GM12892 (cell line): Measurements from ENCODE around the gene DNAH12.
"Not testable (repeated sequence)": the region's sequence is repeated elsewhere in the genome, so short reads cannot be mapped to it uniquely, and the experiment has no call there.

Experiments used
- DNase-seq: peaks from one replicate; pipeline ENCODE4 v3.0.0; 2011; ENCODE audit not compliant: insufficient read length
- FAIRE-seq: peaks from 2 replicates; lab custom pipeline; 2011; peaks lifted over from hg19 to GRCh38; lab: Jason Lieb, UNC
- POLR2A ChIP-seq: IDR thresholded peaks from 2 replicates; pipeline ENCODE4 v1.6.1; 2011; ENCODE audit warnings: low read depth, low read length, control low read depth
- POLR2AphosphoS5 ChIP-seq: IDR thresholded peaks from 2 replicates; pipeline ENCODE4 v1.6.1; 2011; ENCODE audit warnings: low read depth, low read length, control low read depth
- TAF1 ChIP-seq: IDR thresholded peaks from 2 replicates; pipeline ENCODE4 v1.6.1; 2011; ENCODE audit warnings: low read depth, mild to moderate bottlenecking, control low read depth, low read length, borderline replicate concordance

Gene DNAH12

GRCh38 chr3:57391767-57392166 is 152.4 kb downstream of the DNAH12 start:
- TF ChIP-seq POLR2AphosphoS5 (no peak), POLR2A (no peak), TAF1 (no peak)
- DNase-seq, result no peak
- no peak for FAIRE-seq

GRCh38 chr3:57389271-57389670 is 154.9 kb downstream of the DNAH12 start:
- TF ChIP-seq POLR2A (no peak), POLR2AphosphoS5 (no peak), TAF1 (no peak)
- DNase-seq (no peak), FAIRE-seq (no peak)

GRCh38 chr3:57386307-57386706 is 157.8 kb downstream of the DNAH12 start:
- TF ChIP-seq POLR2AphosphoS5 (no peak), POLR2A (no peak), TAF1 (no peak)
- DNase-seq, result no peak
- no peak for FAIRE-seq

GRCh38 chr3:57385498-57385897 is 158.6 kb downstream of the DNAH12 start:
- FAIRE-seq (no peak), DNase-seq (no peak)
- TF ChIP-seq TAF1, result no peak
- no peak for TF ChIP-seq POLR2AphosphoS5
- no peak for TF ChIP-seq POLR2A

GRCh38 chr3:57383838-57384237 is 160.3 kb downstream of the DNAH12 start:
- no peak for TF ChIP-seq TAF1
- no peak for TF ChIP-seq POLR2A
- TF ChIP-seq POLR2AphosphoS5, result no peak
- FAIRE-seq, result no peak
- DNase-seq, result no peak

- FAIRE-seq (no peak), DNase-seq (no peak)
- no peak for TF ChIP-seq POLR2A
- TF ChIP-seq TAF1, result no peak
- no peak for TF ChIP-seq POLR2AphosphoS5
Measured at GRCh38 chr3:57383406-57383805, 160.7 kb downstream of the DNAH12 start.

- no peak for DNase-seq
- TF ChIP-seq POLR2A (no peak), TAF1 (no peak), POLR2AphosphoS5 (no peak)
- FAIRE-seq, result no peak
Measured at GRCh38 chr3:57382933-57383332, 161.2 kb downstream of the DNAH12 start.

GRCh38 chr3:57370341-57370740 is 173.8 kb downstream of the DNAH12 start:
- no peak for FAIRE-seq
- DNase-seq, result no peak
- TF ChIP-seq POLR2AphosphoS5 (no peak), TAF1 (no peak), POLR2A (no peak)

GRCh38 chr3:57365089-57365488 is 179.1 kb downstream of the DNAH12 start:
- not testable (repeated sequence) for FAIRE-seq, DNase-seq

GRCh38 chr3:57356275-57356674 is 187.9 kb downstream of the DNAH12 start:
- not testable (repeated sequence) for DNase-seq, FAIRE-seq

GRCh38 chr3:57354768-57355167 is 189.4 kb downstream of the DNAH12 start:
- FAIRE-seq (no peak), DNase-seq (no peak)
- TF ChIP-seq POLR2AphosphoS5, result no peak
- TF ChIP-seq POLR2A, result no peak
- TF ChIP-seq TAF1, result no peak

GRCh38 chr3:57350271-57350670 is 193.9 kb downstream of the DNAH12 start:
- DNase-seq, result no peak
- TF ChIP-seq POLR2A (no peak), POLR2AphosphoS5 (no peak), TAF1 (no peak)
- FAIRE-seq, result no peak

- not testable (repeated sequence) for FAIRE-seq, DNase-seq
Measured at GRCh38 chr3:57339071-57339642, 205.0 kb downstream of the DNAH12 start.

GRCh38 chr3:57338272-57339070 is 205.7 kb downstream of the DNAH12 start:
- FAIRE-seq, DNase-seq: not testable (repeated sequence)
